H1 (cell line): ENCODE results near the gene KCNC1. TPM values are rescaled to one million over a fixed set of nuclear protein-coding genes. Genes with fewer than 3 reads are reported as not detected.
A peak's percentile ranks its signal among the peaks of the same experiment; 100 is the strongest.

Source experiments
- CTCF ChIA-PET: fragments of 300-600 bp; sonication (Branson Sonifier 250); formaldehyde crosslinking; loops from one replicate; lab custom pipeline; 2021; ENCODE audit not compliant: partially characterized antibody; lab: Charles Lee
- POLR2A ChIA-PET: fragments of 300-600 bp; sonication (Branson Sonifier 250); formaldehyde crosslinking; loops from one replicate; lab custom pipeline; 2021; ENCODE audit warnings: inconsistent platforms; ENCODE audit not compliant: partially characterized antibody; lab: Charles Lee
- DNase-seq, 2 experiments: peaks; one replicate each; pipeline versions ENCODE4 v3.0.0 to v3.0.0-alpha.2; 2010 to 2022; ENCODE audit warnings: low spot score in 2 of 2, low read depth in 1 of 2, mixed read lengths in 1 of 2
- FAIRE-seq: peaks from 2 replicates; lab custom pipeline; 2011; peaks lifted over from hg19 to GRCh38; lab: Jason Lieb, UNC
- H2AFZ ChIP-seq: 2 replicates; pipeline ENCODE4 v1.8.1; 2012; ENCODE audit warnings: low read length, inconsistent platforms
- H2AK5ac ChIP-seq: 2 replicates; pipeline ENCODE4 v1.6.1; 2013; ENCODE audit warnings: low read depth, low read length
- H2BK120ac ChIP-seq: replicated peaks from 2 replicates; pipeline ENCODE3; 2013; ENCODE audit warnings: low read depth, low read length, inconsistent platforms
- H2BK12ac ChIP-seq: 2 replicates; pipeline ENCODE4 v1.6.1; 2013; ENCODE audit warnings: low read depth, low read length
- H2BK15ac ChIP-seq: 2 replicates; pipeline ENCODE4 v1.6.1; 2013; ENCODE audit warnings: low read length
- H2BK20ac ChIP-seq: 2 replicates; pipeline ENCODE4 v1.6.1; 2013; ENCODE audit warnings: low read length
- H2BK5ac ChIP-seq: 2 replicates; pipeline ENCODE4 v1.6.1; 2013; ENCODE audit warnings: low read depth, low read length
- H3K14ac ChIP-seq: 2 replicates; pipeline ENCODE4 v1.6.1; 2013; ENCODE audit warnings: inconsistent platforms; ENCODE audit not compliant: insufficient read length
- H3K18ac ChIP-seq: 2 replicates; pipeline ENCODE4 v1.6.1; 2013; ENCODE audit warnings: low read length; ENCODE audit errors: extremely low read depth
- H3K23ac ChIP-seq: 2 replicates; pipeline ENCODE4 v1.6.1; 2013; ENCODE audit warnings: inconsistent platforms; ENCODE audit not compliant: insufficient read length
- H3K23me2 ChIP-seq: 2 replicates; pipeline ENCODE4 v1.6.1; 2013; ENCODE audit warnings: low read depth, low read length
- H3K27ac ChIP-seq: 2 replicates; pipeline ENCODE4 v1.6.1; 2011; ENCODE audit warnings: low read depth, low read length, inconsistent platforms
- H3K27me3 ChIP-seq, 4 experiments: replicated peaks in 1 of 4; 1 replicate in 1 of 4; 2 replicates in 3 of 4; pipeline versions ENCODE4 v1.6.1 to v1.8.1; 2011 to 2013; ENCODE audit warnings: low read length in 3 of 4, mild to moderate bottlenecking in 3 of 4, inconsistent platforms in 2 of 4, mixed read lengths in 2 of 4, moderate library complexity in 1 of 4; ENCODE audit not compliant: control insufficient read depth in 3 of 4, insufficient read depth in 3 of 4; ENCODE audit errors: extremely low read depth in 1 of 4
- H3K36me3 ChIP-seq, 4 experiments: 2 replicates each; pipeline versions ENCODE4 v1.6.1 to v1.8.1; 2011 to 2013; ENCODE audit warnings: mild to moderate bottlenecking in 4 of 4, low read length in 3 of 4, moderate library complexity in 2 of 4, control low read depth in 1 of 4, inconsistent platforms in 1 of 4; ENCODE audit not compliant: insufficient read depth in 4 of 4, control insufficient read depth in 2 of 4
- H3K4ac ChIP-seq: replicated peaks from 2 replicates; pipeline ENCODE3; 2013; ENCODE audit warnings: low read length, low read depth, mixed read lengths, inconsistent platforms; ENCODE audit not compliant: insufficient read length
- H3K4me1 ChIP-seq, 4 experiments: replicated peaks in 1 of 4; 1 replicate in 1 of 4; 2 replicates in 3 of 4; pipeline versions ENCODE4 v1.6.1 to v1.8.1; 2011 to 2013; ENCODE audit warnings: low read length in 3 of 4, inconsistent platforms in 2 of 4, mixed read lengths in 1 of 4; ENCODE audit not compliant: insufficient read depth in 4 of 4, control insufficient read depth in 3 of 4
- H3K4me2 ChIP-seq, 2 experiments: 2 replicates each; pipeline versions ENCODE4 v1.6.1 to v1.8.1; 2011 to 2013; ENCODE audit warnings: low read depth in 2 of 2, low read length in 2 of 2, control low read depth in 1 of 2, inconsistent platforms in 1 of 2, mild to moderate bottlenecking in 1 of 2; ENCODE audit not compliant: insufficient read depth in 1 of 2
- H3K4me3 ChIP-seq, 4 experiments: fragments of 200-600, 300-600 bp in 1 of 4; sonication (generic), shearing (Covaris generic), sonication (Bioruptor Twin) in 1 of 4; 2 replicates each; pipeline versions ENCODE4 v1.5.1 to v1.8.1; 2011 to 2016; ENCODE audit warnings: low read length in 4 of 4, low read depth in 3 of 4, control low read depth in 2 of 4, inconsistent platforms in 2 of 4, mild to moderate bottlenecking in 2 of 4, mixed read lengths in 1 of 4, moderate library complexity in 1 of 4; ENCODE audit not compliant: insufficient read depth in 2 of 4; ENCODE audit errors: extremely low read depth in 1 of 4
- H3K56ac ChIP-seq: replicated peaks from 2 replicates; pipeline ENCODE3; 2013; ENCODE audit warnings: low read depth, mild to moderate bottlenecking, mixed read lengths, low read length, inconsistent platforms; ENCODE audit not compliant: insufficient read length
- H3K79me1 ChIP-seq: 2 replicates; pipeline ENCODE4 v1.6.1; 2013; ENCODE audit warnings: low read depth, low read length, control low read depth
- H3K79me2 ChIP-seq, 2 experiments: 2 replicates each; pipeline versions ENCODE4 v1.6.1 to v1.8.1; 2012 to 2013; ENCODE audit warnings: low read length in 2 of 2, mild to moderate bottlenecking in 2 of 2, inconsistent platforms in 1 of 2; ENCODE audit not compliant: insufficient read depth in 2 of 2, control insufficient read depth in 1 of 2
- H3K9ac ChIP-seq, 4 experiments: replicated peaks in 1 of 4; 1 replicate in 1 of 4; 2 replicates in 3 of 4; pipeline versions ENCODE4 v1.6.1 to v1.8.1; 2011 to 2013; ENCODE audit warnings: low read depth in 3 of 4, low read length in 3 of 4, control low read depth in 2 of 4, mild to moderate bottlenecking in 2 of 4, moderate library complexity in 2 of 4, inconsistent platforms in 1 of 4; ENCODE audit errors: extremely low read depth in 1 of 4
- H3K9me3 ChIP-seq, 2 experiments: 2 replicates each; pipeline versions ENCODE4 v1.6.1 to v1.8.1; 2012 to 2013; ENCODE audit warnings: mild to moderate bottlenecking in 2 of 2, moderate library complexity in 2 of 2, control low read depth in 1 of 2, inconsistent platforms in 1 of 2, low read depth in 1 of 2, low read length in 1 of 2, mixed read lengths in 1 of 2; ENCODE audit not compliant: insufficient read depth in 2 of 2
- H4K20me1 ChIP-seq, 2 experiments: replicated peaks in 1 of 2; 2 replicates each; pipeline versions ENCODE3 to v1.8.1; 2011 to 2013; ENCODE audit warnings: inconsistent platforms in 2 of 2, low read length in 2 of 2, mild to moderate bottlenecking in 1 of 2; ENCODE audit not compliant: insufficient read depth in 2 of 2, control insufficient read depth in 1 of 2
- H4K5ac ChIP-seq: 2 replicates; pipeline ENCODE4 v1.6.1; 2013; ENCODE audit warnings: low read length, low read depth, mixed read lengths, inconsistent platforms; ENCODE audit not compliant: insufficient read length
- H4K8ac ChIP-seq: 2 replicates; pipeline ENCODE4 v1.8.0; 2013; ENCODE audit warnings: mild to moderate bottlenecking, moderate library complexity, low read length, inconsistent platforms; ENCODE audit not compliant: insufficient read depth; ENCODE audit errors: extremely low read depth
- H4K91ac ChIP-seq: replicated peaks from 2 replicates; pipeline ENCODE3; 2013; ENCODE audit warnings: low read length, mixed read lengths, inconsistent platforms; ENCODE audit not compliant: insufficient read length
- CHD2 ChIP-seq: IDR thresholded peaks from 2 replicates; pipeline ENCODE4 v1.6.1; 2012; ENCODE audit warnings: low read length, improper control_type of control experiment
- WGBS, 2 experiments: shearing (Covaris generic) in 1 of 2; methylation state at CpG; one replicate each; pipeline versions ENCODE4 v1.1.6 to v1.1.7; 2013 to 2015; ENCODE audit warnings: low lambda C conversion rate in 2 of 2, mixed read lengths in 2 of 2, inconsistent platforms in 1 of 2, low coverage in 1 of 2, missing lambda C conversion rate in 1 of 2; ENCODE audit not compliant: insufficient replicate concordance in 2 of 2, insufficient coverage in 1 of 2, insufficient read length in 1 of 2; ENCODE audit errors: extremely low coverage in 1 of 2, missing lambda C conversion rate in 1 of 2; 5-methylcytosine and 5-hydroxymethylcytosine counted together
- polyA plus RNA-seq, 7 experiments: library from polyadenylated mRNA; depleted of rRNA in 3 of 7; stranded (reverse) in 5 of 7; unstranded in 2 of 7; fragments of >200 nt in 5 of 7; fragments of 200-250 nt in 2 of 7; gene quantifications; 1 replicate in 5 of 7; 2 replicates in 1 of 7; 4 replicates in 1 of 7; pipeline versions ENCODE4 v1.2.1 to v1.2.3, GENCODE V29; 2011 to 2013; ENCODE audit warnings: missing spikeins in 2 of 7, mixed read lengths in 2 of 7
- total RNA-seq: library from RNA; stranded (reverse); fragmentation: NEBNext Ultra II Directional; extraction: Animal tissue kit (Norgen Biotek cat#: 25700); gene quantifications from 2 replicates; pipeline ENCODE4 v1.2.1, GENCODE V29; 2021

Gene KCNC1
- total and polyA plus RNA-seq, 2 of the 8 experiments (the other 6 are each of a cell fraction or from before 2014, with no cell fraction given): 0.11 to 0.26 TPM

DNA sequence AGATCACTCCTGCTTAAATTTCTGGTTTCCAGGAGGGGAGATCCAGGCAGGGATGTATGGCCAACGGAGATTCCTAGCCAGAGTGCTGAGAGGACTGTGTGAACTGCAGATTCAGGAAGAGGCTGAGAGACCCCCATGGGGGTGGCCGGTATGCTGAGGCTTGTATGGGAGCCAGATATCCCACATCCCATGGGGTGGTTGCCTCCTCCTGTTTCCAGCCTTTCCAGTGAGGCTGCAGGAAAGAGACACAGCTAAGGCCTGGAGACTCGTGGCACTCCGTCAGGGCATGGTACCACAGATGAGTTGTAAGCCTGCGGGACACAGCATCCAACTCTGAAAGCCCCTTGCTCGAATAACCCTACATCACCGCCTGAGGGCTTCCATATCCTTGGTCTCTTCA lies 16.6 kb upstream of the KCNC1 start:
- Histone ChIP-seq H3K23ac (no peak overlapping the region), H3K27ac (no peak overlapping the region), H3K4me1 (peaks cover 0 to 29% (median 14%) of the 10 kb centered on the region in 4 experiments; a peak in 6 of 7 replicates), H3K4ac (no peak overlapping the region), H2BK120ac (no peak overlapping the region), H4K8ac (no peak overlapping the region), H2BK12ac (no peak overlapping the region), H3K18ac (no peak overlapping the region), H4K20me1 (peaks cover 6 to 9% of the 10 kb centered on the region in 2 experiments), H3K79me1 (no peaks in the 10 kb centered on the region), H3K4me3 (no peak overlapping the region), H3K9ac (no peak overlapping the region), H3K4me2 (peak overlapping the region in 1 of 2 experiments; percentile 81; a peak in 1 of 4 replicates), H4K5ac (no peak overlapping the region), H2BK5ac (no peak overlapping the region), H3K14ac (no peak overlapping the region), H4K91ac (no peak overlapping the region), H3K27me3 (peaks cover 57 to 81% (median 73%) of the 10 kb centered on the region in 4 experiments), H3K9me3 (peaks cover 0 to 5% of the 10 kb centered on the region in 2 experiments; a peak in 1 of 4 replicates), H3K56ac (no peak overlapping the region), H2AFZ (no peak overlapping the region), H3K36me3 (no peaks in the 10 kb centered on the region; a peak in 1 of 8 replicates), H2BK20ac (no peak overlapping the region), H3K23me2 (peaks cover 8% of the 10 kb centered on the region), H3K79me2 (no peaks in the 10 kb centered on the region), H2AK5ac (no peak overlapping the region), H2BK15ac (no peak overlapping the region)
- WGBS, 2 experiments: 66% methylated on average over 7 of the region's 7 CpGs; no CpG with 5 or more reads in 1 of the 2 experiments
- POLR2A ChIA-PET: interaction anchor here (1.5 kb wide), 1 partner anchor 119 kb away, joined by 5 read pairs; no protein-coding TSS in a partner anchor
- no peak for TF ChIP-seq CHD2
- CTCF ChIA-PET: interaction anchor here (0.9 to 15.7 kb wide), 10 partner anchors 19 to 273 kb away, joined by 3 to 290 read pairs (median 7); partner anchors contain the start of gene KCNC1
- DNase-seq (no peak), FAIRE-seq (no peak)
